NCI-H524 treated with DMSO at 0.1 percent for 48 hours (cell line): ENCODE results near the gene GLT6D1.

Experiments
- DNase-seq: peaks from one replicate; lab custom pipeline; 2025; lab: John Stamatoyannopoulos, UW

Gene GLT6D1

DNA sequence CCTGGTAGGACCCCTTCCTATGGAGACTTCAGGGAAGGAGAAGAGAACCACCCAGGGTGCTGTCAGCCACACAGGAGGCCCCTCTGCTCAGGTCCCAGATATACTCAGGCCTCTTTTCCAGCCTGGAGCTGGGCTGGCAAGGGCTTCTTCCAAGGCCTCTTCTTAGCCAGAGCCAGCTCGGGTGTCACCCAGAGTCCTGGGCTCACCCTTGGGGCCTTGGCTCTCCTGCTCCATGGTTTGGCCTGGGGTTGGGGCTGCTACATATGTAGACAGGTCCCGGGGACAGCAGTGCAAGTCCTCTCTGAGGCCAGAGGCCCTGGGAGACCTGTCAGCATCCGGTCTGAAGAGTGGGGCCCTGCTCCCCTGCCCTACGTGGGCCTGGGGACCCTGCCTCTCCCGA is 55.0 kb downstream of the GLT6D1 start:
- no peak for DNase-seq

GRCh38 chr9:135583688-135584011 is 55.7 kb downstream of the GLT6D1 start:
- DNase-seq: no peak

DNA sequence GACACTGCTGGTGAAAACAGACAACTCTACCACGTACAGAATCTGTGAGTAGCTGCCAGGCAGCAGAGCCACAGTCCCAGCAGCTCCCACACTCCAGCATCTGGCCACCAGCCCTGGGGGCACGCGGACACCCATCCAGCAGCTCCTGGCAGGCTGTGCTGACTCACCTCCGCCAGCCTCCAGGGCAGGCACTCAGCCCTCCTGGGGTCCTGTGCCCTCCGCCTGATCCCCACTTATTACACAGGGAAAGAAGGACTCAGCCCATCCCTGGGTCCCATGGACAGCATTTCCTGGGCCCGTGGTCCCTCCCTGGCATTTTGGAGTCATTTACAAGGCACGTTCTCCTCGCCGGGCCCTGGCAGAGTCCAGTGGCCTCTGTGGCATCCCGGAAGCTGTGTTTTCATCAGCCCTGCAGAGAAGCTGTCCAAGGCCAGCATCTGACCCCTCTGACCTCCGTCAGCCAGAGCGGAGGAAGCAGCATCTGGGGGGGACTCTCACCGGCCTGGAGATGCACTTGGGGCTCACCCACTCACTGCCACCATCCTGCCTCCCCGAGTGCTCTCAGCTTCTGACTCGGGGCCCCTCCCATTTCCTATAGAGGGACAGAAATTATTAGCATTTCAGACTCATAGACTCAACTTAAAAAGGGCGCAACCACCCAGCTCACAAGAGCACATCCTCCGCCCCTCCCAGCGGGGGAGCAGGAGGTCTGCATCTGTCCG is 56.2 kb downstream of the GLT6D1 start:
- no peak for DNase-seq

DNA sequence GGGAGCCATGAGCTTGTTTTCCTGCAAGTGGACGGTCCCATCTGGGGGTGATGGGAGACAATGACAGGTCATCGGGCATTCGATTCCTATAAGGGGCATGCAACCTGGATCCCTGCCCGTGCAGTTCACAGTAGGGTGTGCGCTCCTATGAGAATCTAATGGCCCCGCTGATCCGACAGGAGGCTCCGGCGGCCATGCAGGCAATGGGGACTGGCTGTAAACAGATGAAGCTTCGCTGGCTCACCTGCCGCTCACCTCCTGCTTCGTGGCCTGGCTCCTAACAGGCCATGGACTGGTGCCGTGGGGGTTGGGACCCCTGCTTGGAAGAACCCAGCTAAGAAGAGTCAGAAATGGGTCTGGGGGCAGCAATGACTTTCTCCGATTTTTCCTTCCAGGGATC is 56.8 kb downstream of the GLT6D1 start:
- no peak for DNase-seq

DNA sequence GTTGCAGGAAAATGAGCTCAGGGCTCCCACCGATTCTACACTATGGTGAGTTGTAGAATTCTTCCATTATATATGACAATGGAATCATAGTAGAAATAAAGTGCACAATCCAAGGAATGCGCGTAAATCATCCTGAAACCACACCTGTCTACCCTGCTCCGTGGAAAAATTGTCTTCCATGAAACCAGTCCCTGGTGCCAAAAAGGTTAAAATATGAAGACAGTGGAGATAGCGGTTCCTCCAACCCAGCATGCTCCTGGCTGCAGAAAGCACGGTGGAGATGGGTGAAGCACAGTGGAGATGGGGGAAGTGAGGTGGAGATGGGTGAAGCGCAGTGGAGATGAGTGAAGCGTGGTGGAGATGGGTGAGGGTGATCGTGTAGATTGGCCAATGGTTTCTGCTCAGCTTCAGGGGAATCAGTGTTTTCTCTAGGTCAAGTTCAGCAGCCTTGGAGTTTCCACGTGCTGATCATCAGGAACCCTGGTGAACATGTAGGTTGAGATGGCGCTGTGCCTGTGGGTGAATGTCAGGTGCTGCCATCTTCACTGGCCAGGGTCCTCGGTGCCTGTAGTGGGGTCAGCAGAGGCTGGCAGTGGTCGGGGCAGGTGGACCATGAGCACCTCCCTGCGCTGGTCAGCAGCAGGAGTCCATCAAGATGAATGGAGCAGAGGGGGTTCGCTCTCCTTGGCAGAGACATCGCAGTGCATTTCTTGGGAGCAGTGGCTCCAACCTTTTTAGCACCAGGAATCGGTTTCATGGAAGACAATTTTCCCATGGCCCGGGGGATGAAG is 57.5 kb downstream of the GLT6D1 start:
- no peak for DNase-seq

DNA sequence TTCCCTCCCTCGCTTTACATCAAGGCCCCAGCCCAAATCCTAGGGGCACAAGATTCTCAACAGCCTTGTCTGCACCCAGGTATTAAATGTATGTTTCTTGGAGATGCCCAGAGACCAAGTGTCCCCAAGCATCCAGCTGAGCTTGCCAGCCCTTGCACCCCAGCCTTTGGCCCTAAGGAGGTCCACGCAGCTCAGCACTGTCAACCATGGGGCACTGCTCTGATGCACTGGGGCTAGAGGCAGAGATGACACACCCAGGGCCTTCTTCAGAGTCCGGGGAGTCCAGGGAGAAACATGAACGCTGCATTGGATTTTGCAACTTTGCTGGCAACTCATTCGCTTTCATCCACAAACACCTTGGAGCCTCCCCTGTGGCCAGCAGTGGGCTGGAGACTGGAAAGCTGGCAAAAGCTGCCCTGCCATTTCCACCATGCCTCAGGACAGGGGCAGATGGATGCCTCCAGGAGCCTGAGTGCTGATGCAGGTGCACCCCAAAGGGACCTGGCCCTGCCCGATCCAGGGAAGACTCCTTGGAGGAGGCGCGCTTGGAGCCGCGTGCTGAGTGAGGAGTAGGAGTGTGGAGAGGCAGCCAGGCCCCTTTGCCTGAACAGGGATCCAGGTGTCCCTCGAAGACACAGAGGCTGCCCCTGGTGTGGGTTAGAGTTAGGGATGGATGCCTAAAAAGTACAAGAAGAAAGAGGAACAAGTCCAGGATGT is 58.5 kb downstream of the GLT6D1 start:
- DNase-seq: no peak

DNA sequence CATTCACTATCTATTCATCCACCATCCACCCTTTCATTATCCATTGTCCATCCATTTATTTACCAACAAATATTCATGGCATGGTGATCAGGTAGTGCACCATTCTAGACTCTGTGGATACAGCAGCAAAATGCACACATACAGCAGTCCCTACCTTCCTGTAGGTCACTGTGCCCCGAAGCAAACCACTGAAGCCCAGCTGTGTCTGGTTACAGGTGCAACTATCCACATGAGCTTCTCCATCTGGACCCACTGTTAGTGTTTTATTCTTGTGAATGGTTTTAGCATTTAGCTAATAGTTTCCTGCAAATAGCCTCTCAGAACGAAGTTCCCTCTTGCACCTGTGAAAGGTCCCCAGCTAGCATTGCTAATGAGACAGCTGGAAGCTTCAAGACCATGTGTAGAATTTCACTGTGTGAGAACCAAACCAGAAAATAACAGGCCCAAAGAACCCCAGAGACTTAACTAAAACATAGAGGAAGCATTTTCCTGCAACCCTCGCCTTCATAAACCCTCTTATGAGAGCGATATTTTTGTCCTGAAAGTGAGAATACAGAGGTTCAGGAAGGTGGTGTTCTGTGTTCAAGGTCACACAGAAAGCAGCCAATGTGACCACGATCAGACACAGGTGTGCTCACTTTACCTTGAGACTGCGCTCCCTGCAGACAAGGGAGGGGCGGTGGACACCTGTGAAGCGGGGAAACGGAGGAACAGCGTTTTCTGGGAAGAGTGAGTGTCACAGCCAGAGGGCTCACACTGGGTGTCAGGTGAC is 59.3 kb downstream of the GLT6D1 start:
- no peak for DNase-seq

- DNase-seq: no peak
Observed at GRCh38 chr9:135579356-135579755, 60.0 kb downstream of the GLT6D1 start.

DNA sequence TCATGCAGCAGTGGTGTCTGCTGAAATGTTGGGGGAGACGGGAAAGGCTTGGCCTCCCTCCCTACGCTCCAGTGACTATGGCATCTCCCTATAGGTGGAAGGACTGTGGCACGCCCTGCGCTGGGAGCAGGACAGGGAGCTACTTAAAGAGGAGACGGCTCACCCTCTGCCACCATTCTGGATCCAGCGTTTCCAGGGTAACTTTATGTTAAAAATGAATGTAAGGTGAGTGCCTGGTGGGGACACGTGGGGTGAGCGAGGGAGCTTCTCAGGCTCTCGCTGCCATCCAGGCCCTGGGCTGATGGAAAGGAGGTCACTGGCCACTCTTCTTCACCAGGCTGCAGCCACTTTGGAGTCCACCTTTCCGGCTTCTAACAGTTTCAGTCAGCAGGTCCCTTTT is 62.1 kb downstream of the GLT6D1 start:
- DNase-seq: no peak

GRCh38 chr9:135575995-135576631 is 63.2 kb downstream of the GLT6D1 start:
- no peak for DNase-seq

DNA sequence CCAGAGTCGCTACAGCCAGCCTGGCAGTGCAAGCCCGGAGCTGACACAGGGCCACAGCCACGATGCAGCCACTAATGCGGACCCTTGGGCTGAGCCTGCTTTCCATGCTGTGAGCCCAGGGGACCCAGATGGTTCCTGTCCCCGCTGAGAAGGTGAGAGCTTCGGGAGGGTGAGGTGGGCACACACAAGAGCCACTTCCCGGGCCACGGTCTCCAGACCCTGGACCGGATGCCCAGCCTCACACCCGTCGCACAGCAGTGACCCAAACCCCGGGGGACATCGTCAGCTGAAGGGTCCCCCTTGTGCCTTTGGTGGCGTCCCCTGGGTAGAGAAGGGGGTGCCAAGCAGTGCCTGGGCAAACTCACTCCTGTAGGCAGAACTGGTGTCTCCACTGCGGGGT is 64.4 kb downstream of the GLT6D1 start:
- DNase-seq: no peak

DNA sequence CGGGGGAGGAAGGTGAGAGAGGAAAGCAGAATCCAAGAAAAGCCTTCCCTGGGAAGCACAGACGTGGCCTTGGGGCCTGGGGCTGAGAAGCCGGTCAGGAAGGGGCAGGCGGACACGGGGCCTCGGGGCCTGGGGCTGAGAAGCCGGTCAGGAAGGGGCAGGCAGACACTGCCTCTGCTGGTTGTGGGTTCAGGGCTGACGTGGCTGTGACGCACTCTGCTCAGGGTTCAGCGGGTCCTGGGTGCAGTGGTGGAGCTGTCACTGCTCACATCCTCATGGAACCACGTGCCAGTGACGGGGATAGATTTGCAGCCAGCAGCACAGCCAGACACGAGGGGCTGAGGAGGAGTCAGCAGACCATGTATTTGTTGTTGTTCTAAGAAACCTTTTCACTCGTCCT is 65.0 kb downstream of the GLT6D1 start:
- DNase-seq: no peak
